ENCODE measurements around the gene PTPRC.
A peak's percentile ranks its signal among the peaks of the same experiment; 100 is the strongest.

PTPRC gene

DNA sequence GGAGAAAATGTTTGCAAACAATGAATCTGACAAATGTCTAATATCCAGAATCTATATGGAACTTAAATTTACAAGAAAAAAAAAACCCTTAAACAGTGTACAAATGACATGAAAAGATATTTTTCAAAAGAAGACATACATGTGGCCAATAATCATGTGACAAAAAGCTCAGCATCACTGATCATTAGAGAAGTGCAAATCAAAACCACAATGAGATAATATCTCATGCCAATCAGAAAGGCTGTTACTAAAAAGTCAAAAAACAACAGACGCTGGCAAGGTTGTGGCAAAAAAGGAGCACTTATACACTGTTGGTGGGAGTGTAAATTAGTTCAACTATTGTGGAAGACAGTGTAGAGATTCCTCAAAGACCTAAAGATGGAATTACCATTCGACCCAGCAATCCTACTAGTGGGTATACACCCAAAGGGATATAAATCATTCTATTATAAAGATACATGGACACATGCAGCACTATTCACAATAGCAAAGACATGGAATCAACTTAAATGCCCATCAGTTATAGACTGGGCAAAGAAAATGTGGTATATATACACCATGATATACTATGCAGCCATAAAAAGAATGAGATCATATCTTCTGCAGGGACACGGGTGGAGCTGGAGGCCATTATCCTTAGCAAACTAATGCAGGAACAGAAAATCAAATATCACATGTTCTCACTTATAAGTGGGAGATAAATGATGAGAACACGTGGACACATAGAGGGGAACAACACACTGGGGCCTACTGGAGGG is 123.2 kb downstream of the PTPRC start:
- CTCF ChIA-PET = no interaction called here
- DNase-seq (ENCODE audit: extremely low spot score) = no peak
- no peak for TF ChIP-seq TARDBP (IDR thresholded peaks at IDR 0.05)
- TF ChIP-seq ARNT (IDR thresholded peaks at IDR 0.05) = no peak
- TF ChIP-seq HDGF (IDR thresholded peaks at IDR 0.05; ENCODE audit: borderline replicate concordance) = no peak
- TF ChIP-seq SP1 (IDR thresholded peaks at IDR 0.05) = no peak
- TF ChIP-seq, protein P1, sequence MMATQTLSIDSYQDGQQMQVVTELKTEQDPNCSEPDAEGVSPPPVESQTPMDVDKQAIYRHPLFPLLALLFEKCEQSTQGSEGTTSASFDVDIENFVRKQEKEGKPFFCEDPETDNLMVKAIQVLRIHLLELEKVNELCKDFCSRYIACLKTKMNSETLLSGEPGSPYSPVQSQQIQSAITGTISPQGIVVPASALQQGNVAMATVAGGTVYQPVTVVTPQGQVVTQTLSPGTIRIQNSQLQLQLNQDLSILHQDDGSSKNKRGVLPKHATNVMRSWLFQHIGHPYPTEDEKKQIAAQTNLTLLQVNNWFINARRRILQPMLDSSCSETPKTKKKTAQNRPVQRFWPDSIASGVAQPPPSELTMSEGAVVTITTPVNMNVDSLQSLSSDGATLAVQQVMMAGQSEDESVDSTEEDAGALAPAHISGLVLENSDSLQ (IDR thresholded peaks at IDR 0.05) = no peak
- no peak for TF ChIP-seq LEF1 (IDR thresholded peaks at IDR 0.05; ENCODE audit: borderline replicate concordance)
- POLR2A ChIA-PET = no interaction called here

DNA sequence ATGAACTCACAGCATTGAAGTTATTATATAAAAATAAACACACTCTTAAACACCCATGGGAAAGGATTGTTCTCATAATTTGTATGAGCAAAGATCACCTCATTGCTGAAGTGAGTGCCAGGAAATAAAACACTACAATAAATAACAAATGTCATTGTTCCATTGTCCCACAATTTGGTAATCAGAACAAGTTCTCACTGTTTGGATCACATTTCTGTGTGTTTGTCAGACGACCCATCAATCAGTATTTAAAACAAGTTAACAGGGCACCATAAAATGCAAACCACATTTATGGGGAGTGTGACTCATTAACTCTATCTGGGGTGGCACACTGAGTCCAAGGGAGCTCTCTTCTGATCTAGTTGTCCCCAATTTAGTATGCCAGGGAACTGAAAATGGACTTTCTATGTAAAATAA is 124.5 kb downstream of the PTPRC start:
- DNase-seq (ENCODE audit: extremely low spot score) = peak; percentile 12
- POLR2A ChIA-PET = no interaction called here

DNA sequence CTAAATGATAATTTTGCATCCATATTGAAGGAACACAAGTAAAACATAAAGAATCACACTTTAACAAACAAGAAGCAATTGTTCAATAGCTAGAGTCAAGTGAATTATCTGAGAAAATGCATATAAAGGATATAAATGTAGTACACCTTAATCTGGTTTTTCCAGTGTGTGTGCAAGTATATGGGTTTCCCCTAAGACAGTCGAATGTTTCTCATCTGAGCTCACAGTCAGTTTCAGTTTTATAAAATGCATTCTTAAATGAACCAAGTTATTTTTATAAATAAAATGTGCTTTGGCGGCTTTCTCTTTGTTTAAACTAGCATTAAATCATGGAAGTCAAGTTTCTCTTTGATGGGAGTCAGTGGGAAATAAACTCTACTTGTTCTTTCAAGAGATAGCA is 125.9 kb downstream of the PTPRC start:
- no peak for DNase-seq (ENCODE audit: extremely low spot score)
- ChIA-PET POLR2A (no interaction called here), CTCF (interaction anchor here (0.6 to 0.9 kb wide), 2 partner anchors 179 to 348 kb away, joined by 4 to 6 read pairs; no protein-coding TSS in a partner anchor)
- TF ChIP-seq BHLHE40 (IDR thresholded peaks at IDR 0.05; ENCODE audit: borderline replicate concordance) (no peak), SUZ12 (IDR thresholded peaks at IDR 0.05) (no peak), SP1 (IDR thresholded peaks at IDR 0.05) (no peak)

More for the DNA sequence above, 124.5 kb downstream of the PTPRC start:
- no peak for TF ChIP-seq NFRKB (IDR thresholded peaks at IDR 0.05)
- TF ChIP-seq LEF1 (IDR thresholded peaks at IDR 0.05; ENCODE audit: borderline replicate concordance) = no peak
- TF ChIP-seq FOXM1 (IDR thresholded peaks at IDR 0.05; ENCODE audit: borderline replicate concordance) = no peak
- TF ChIP-seq ARNT (IDR thresholded peaks at IDR 0.05) = no peak
- TF ChIP-seq FOXK2 (IDR thresholded peaks at IDR 0.05) = no peak
- TF ChIP-seq ZNF384 (IDR thresholded peaks at IDR 0.05) = no peak
- TF ChIP-seq ELF4 (IDR thresholded peaks at IDR 0.05) = no peak
- TF ChIP-seq, protein P1 (IDR thresholded peaks at IDR 0.05) = peak; percentile 94
- TF ChIP-seq L3MBTL2 (conservative IDR thresholded peaks at IDR 0.05) = no peak
- TF ChIP-seq TARDBP (IDR thresholded peaks at IDR 0.05) = no peak
- no peak for TF ChIP-seq HDGF (IDR thresholded peaks at IDR 0.05; ENCODE audit: borderline replicate concordance)
- TF ChIP-seq SP1 (IDR thresholded peaks at IDR 0.05) = no peak
- no peak for TF ChIP-seq BHLHE40 (IDR thresholded peaks at IDR 0.05; ENCODE audit: borderline replicate concordance)
- TF ChIP-seq FOXA1 (IDR thresholded peaks at IDR 0.05) = no peak
- peak; percentile 38; the same call in 1 of the 2 replicates for TF ChIP-seq CTBP1 (IDR thresholded peaks at IDR 0.05; ENCODE audit: borderline replicate concordance)
- CTCF ChIA-PET = no interaction called here

DNA sequence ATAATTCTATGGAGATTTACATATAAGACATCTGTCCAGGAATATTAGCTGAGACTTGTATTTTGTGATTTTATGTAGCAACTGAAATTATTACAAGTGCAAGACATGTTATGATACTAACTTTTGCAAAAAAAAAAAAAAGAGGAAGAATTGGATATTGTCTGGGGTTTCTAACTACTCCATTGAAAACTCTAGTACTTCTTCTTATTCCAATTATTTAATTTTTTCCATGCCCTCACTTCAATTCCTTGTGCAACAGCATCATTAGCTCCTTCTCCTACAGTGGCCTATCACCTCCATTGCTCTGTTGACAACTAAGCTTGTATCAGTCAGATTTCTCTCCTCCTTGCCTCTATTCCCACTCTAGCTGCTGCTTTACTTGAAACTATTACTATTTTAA is 126.6 kb downstream of the PTPRC start:
- DNase-seq (ENCODE audit: extremely low spot score) = no peak
- CTCF ChIA-PET = interaction anchor here (0.9 kb wide), 1 partner anchor 347 kb away, joined by 4 read pairs; no protein-coding TSS in a partner anchor
- no peak for TF ChIP-seq HDGF (IDR thresholded peaks at IDR 0.05; ENCODE audit: borderline replicate concordance)
- TF ChIP-seq L3MBTL2 (conservative IDR thresholded peaks at IDR 0.05) = no peak
- no peak for TF ChIP-seq FOXK2 (IDR thresholded peaks at IDR 0.05)
- no peak for TF ChIP-seq SUZ12 (IDR thresholded peaks at IDR 0.05)
- TF ChIP-seq, protein P1 (IDR thresholded peaks at IDR 0.05) = no peak
- POLR2A ChIA-PET = no interaction called here

DNA sequence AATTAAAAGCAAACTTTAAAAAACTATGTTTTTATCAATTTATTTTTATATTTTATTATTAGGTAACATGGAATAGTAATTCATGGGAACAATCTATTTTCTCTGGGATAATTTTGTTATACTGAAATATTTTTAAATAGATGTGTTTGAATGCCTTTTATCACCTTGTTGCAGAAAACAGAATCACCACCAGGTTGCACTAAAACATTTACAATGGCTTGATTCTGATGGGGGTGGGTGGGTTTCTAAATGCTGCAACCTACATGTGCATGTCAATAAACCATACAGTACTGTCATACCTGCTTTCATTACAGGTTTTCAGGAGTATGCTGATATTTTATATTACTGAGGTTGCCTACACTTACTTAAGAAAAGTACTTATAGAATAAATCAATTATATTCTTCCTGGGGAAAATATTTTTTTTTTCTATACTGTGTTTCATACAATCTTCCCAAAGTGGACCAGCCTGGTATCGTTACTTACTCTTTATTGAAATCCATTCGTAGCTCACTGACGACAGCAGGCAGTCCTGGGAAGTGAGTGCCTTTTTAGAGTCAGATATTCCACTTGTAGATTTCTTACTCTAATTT is 132.8 kb downstream of the PTPRC start:
- peak; percentile 64 for DNase-seq (ENCODE audit: extremely low spot score)
- TF ChIP-seq, protein P1 (IDR thresholded peaks at IDR 0.05) = peak; percentile 47
- TF ChIP-seq NFRKB (IDR thresholded peaks at IDR 0.05) = no peak
- POLR2A ChIA-PET = no interaction called here
- CTCF ChIA-PET = interaction anchor here (0.8 kb wide), 1 partner anchor 692 kb away, joined by 7 read pairs; no protein-coding TSS in a partner anchor

DNA sequence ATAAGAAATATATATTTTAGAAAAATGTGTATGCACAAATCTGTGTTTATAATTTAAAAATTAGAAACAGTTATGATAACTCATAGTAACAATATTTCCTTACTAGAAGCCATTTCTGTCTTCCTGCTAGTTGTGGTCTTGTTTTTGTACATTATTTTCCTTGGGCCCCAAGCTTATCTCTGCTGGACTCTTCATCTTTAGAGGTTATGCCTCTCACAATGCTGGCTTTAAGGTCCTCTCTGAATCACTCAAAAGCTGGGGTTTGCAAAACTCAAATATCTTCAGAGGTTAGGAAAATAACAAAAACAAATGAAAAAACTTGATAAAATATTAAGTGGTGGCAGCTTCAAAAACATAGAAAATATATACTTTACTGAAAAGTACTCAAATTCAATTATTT is 133.8 kb downstream of the PTPRC start:
- ChIA-PET CTCF (interaction anchor here (0.8 to 1.6 kb wide), 2 partner anchors 341 to 691 kb away, joined by 4 to 7 read pairs; no protein-coding TSS in a partner anchor), POLR2A (interaction anchor here (0.9 kb wide), 1 partner anchor 164 kb away, joined by 3 read pairs; no protein-coding TSS in a partner anchor)
- no peak for TF ChIP-seq SP1 (IDR thresholded peaks at IDR 0.05)
- no peak for TF ChIP-seq CTBP1 (IDR thresholded peaks at IDR 0.05; ENCODE audit: borderline replicate concordance)
- no peak for TF ChIP-seq ELF4 (IDR thresholded peaks at IDR 0.05)
- TF ChIP-seq FOXK2 (IDR thresholded peaks at IDR 0.05) = no peak
- no peak for TF ChIP-seq FOXM1 (IDR thresholded peaks at IDR 0.05; ENCODE audit: borderline replicate concordance)
- no peak for TF ChIP-seq TARDBP (IDR thresholded peaks at IDR 0.05)
- DNase-seq (ENCODE audit: extremely low spot score) = no peak

All from HEK293T (cell line).